Putamen (tissue), 1 donor: ENCODE measurements around the gene RIC8B.
"Not testable (repeated sequence)": the region's sequence is repeated elsewhere in the genome, so short reads cannot be mapped to it uniquely, and the experiment has no call there.

Source experiments
- DNase-seq: peaks from one replicate; pipeline ENCODE4 v3.0.0-alpha.2; 2016; ENCODE audit warnings: low spot score

The RIC8B gene, protein sequence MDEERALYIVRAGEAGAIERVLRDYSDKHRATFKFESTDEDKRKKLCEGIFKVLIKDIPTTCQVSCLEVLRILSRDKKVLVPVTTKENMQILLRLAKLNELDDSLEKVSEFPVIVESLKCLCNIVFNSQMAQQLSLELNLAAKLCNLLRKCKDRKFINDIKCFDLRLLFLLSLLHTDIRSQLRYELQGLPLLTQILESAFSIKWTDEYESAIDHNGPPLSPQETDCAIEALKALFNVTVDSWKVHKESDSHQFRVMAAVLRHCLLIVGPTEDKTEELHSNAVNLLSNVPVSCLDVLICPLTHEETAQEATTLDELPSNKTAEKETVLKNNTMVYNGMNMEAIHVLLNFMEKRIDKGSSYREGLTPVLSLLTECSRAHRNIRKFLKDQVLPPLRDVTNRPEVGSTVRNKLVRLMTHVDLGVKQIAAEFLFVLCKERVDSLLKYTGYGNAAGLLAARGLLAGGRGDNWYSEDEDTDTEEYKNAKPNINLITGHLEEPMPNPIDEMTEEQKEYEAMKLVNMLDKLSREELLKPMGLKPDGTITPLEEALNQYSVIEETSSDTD

GRCh38 chr12:106774005-106774807, at the start of gene RIC8B:
Gene RIC8B, plus strand, starts transcription at chr12:106774682. Its CDS starts 64 bp downstream, at chr12:106774746.
- peak; percentile 99 for DNase-seq

GRCh38 chr12:106724934-106725333, 49.5 kb upstream of the RIC8B start:
- DNase-seq = no peak

DNA sequence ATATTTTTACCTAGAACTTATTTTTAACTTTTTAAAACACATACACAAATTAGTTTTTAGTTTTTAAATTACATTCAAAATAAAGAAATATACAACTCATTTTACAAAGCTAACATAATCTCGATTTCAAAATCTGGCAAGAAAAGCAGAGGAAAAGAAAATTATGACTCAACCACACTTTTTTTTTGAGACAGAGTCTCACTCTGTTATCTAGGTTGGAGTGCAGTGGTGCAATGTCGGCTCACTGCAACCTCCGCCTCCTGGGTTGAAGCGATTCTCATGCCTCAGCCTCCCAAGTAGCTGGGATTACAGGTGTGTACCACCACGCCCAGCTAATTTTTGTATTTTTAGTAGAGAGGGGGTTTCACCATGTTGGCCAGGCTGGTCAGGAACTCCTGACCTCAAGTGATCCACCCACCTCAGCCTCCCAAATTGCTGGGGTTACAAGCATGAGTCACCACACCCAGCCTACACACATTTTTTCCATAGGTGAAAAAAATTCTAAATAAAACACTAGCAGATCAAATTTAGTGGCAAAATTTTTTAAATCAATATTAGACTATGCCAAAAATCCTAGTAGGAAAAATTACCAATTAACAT, 47.8 kb upstream of the RIC8B start:
- not testable (repeated sequence) for DNase-seq

DNA sequence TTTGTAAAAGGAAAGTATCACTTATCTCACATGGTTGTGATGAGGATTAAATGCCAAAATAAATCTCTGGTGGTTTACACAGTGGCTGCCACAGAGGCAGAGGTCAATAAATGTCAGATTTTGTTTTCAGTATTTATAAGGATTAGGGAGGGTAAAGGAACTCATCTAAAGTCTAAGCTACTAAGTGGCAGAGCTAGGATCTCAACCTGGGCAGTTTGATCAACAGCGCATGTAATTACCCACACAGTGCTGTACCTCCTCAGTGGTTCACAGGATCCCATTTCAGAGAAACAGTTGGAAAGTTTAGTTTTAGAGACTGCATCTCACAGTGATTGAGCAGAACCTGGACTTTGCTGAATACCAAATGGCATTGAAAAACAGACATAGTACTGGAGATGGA, 44.9 kb upstream of the RIC8B start:
- DNase-seq = no peak

- no peak for DNase-seq
Observed at GRCh38 chr12:106732890-106733289, 41.6 kb upstream of the RIC8B start.

- no peak for DNase-seq
Observed at GRCh38 chr12:106733660-106734059, 40.8 kb upstream of the RIC8B start.

- no peak for DNase-seq
Observed at GRCh38 chr12:106736051-106736957, 38.2 kb upstream of the RIC8B start.

- DNase-seq = no peak
Observed at GRCh38 chr12:106739318-106739717, 35.2 kb upstream of the RIC8B start.

GRCh38 chr12:106739815-106740530, 34.5 kb upstream of the RIC8B start:
- no peak for DNase-seq

- DNase-seq = no peak
Observed at GRCh38 chr12:106740818-106741217, 33.7 kb upstream of the RIC8B start.

DNA sequence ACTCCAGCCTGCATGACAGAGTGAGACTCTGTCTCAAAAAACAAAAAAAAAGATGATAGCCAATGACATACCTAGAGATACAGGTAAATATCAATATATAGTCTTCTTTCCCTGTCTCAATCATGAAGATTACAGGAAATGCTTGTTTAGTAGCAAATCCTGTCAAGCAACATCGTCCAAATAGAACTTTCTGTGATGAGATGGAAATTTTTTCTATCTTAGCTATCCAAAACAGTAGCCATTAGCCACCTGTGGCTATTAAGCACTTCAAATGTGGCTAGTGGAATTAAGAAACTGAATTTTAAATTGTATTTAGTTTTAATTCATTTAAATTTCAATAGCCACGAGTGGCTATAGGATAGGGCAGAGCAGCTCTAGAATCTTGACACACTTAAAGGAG, 33.2 kb upstream of the RIC8B start:
- no peak for DNase-seq

- no peak for DNase-seq
Observed at GRCh38 chr12:106743270-106743988, 31.1 kb upstream of the RIC8B start.

- no peak for DNase-seq
Observed at GRCh38 chr12:106744600-106744999, 29.9 kb upstream of the RIC8B start.

- no peak for DNase-seq
Observed at GRCh38 chr12:106745181-106745745, 29.2 kb upstream of the RIC8B start.

- DNase-seq = no peak
Observed at GRCh38 chr12:106747973-106748436, 26.5 kb upstream of the RIC8B start.

DNA sequence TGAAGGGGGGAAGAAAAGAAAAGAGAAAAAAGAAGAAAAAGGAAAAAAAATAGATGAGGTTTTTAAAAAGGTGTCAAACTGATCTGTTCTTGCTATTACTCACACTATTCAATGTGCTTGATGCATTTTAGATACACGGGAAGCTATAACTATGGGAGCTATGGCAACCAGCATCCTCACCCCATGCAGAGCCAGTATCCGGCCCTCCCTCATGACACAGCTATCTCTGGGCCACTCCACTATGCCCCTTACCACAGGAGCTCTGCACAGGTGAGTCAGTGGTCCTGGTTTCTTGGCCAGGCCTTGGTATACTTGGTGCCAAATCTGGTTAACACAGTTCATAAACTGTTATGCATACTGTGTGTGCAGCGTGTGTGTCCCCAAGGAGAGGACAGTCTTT, 24.0 kb upstream of the RIC8B start:
- DNase-seq = no peak

- no peak for DNase-seq
Observed at GRCh38 chr12:106753526-106753925, 21.0 kb upstream of the RIC8B start.

GRCh38 chr12:106754331-106754730, 20.2 kb upstream of the RIC8B start:
- DNase-seq = no peak

DNA sequence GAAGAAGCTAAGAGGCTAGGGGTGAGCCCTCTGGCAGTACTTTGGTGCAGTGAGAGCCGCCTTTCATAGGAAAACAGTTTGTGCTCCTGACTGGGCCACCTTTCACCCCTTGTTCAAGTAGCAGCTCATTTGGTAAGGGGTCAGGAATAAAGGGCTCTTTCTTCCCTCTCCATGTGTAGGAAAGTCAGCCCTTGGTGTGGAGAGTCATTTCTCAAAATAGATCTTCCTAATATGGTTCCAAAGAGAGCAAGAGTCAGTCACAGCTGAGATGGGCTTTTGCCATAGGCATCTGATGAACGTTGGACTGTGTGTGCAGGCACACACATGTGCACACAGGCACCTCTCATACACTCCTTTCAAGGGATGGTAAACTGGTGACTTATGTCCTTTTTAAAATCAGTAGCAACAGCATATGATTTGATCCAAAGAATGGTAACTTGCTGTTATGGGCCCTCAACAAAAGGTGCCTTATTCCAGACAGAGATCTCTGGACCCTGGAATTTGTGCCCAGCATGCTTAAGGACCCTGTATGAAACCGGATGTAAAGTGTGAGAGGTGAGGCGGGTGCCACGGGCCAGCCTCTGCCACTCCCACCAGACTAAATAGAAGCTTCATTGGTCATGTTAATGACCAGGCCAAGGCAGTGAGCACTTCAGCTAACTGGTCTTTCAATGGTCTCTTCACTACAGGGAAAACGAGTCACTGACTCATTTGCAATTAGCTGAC, 16.7 kb upstream of the RIC8B start:
- no peak for DNase-seq
